Tibial artery (tissue), 4 donors: ENCODE measurements around the gene ITGA4.
"Not testable (repeated sequence)": the region's sequence is repeated elsewhere in the genome, so short reads cannot be mapped to it uniquely, and the experiment has no call there.

Source experiments
- DNase-seq, 2 donors: peaks; one replicate each; pipeline ENCODE4 v3.0.0-alpha.2; 2019
- H3K27ac ChIP-seq, 2 donors: fragments of 200-600 bp; sonication (generic) in 1 of 2; 1 replicate in 1 of 2; 2 replicates in 1 of 2; pipeline ENCODE4 v1.5.1; 2018 to 2019; ENCODE audit warnings: mild to moderate bottlenecking in 1 of 2
- H3K27me3 ChIP-seq, 2 donors: fragments of 200-600 bp; sonication (generic) in 1 of 2; one replicate each; pipeline versions ENCODE4 v1.5.1 to v1.6.0; 2016 to 2019
- H3K36me3 ChIP-seq, 3 donors: fragments of 200-600 bp; sonication (generic) in 2 of 3; one replicate each; pipeline ENCODE4 v1.5.1; 2016 to 2019; ENCODE audit warnings: mild to moderate bottlenecking in 2 of 3
- H3K4me1 ChIP-seq, 4 donors: fragments of 200-600 bp; sonication (generic) in 2 of 4; 1 replicate in 3 of 4; 2 replicates in 1 of 4; pipeline ENCODE4 v1.5.1; 2016 to 2019
- H3K4me3 ChIP-seq, 2 donors: fragments of 200-600 bp; sonication (generic) in 1 of 2; 1 replicate in 1 of 2; 2 replicates in 1 of 2; pipeline ENCODE4 v1.5.1; 2018 to 2019; ENCODE audit warnings: mild to moderate bottlenecking in 2 of 2
- H3K9me3 ChIP-seq, 3 donors: fragments of 200-600 bp; sonication (generic) in 1 of 3; one replicate each; pipeline ENCODE4 v1.5.1; 2016 to 2019
- intact Hi-C: fragments of 100-400 bp; cut with DNase I; formaldehyde crosslinking; loops from one replicate; pipeline ENCODE4 v1.15.0; 2023; ENCODE audit warnings: low total_unique reads
- TF ChIP-seq, protein P1 (sequence below), 2 experiments: fragments of 200-600 bp in 1 of 2; fragments of 450-650 bp in 1 of 2; IDR thresholded peaks; one replicate each; pipeline ENCODE4 v1.5.1; 2017 to 2019; ENCODE audit warnings: antibody characterized with exemption in 2 of 2, mild to moderate bottlenecking in 1 of 2, moderate library complexity in 1 of 2

ITGA4 gene

DNA sequence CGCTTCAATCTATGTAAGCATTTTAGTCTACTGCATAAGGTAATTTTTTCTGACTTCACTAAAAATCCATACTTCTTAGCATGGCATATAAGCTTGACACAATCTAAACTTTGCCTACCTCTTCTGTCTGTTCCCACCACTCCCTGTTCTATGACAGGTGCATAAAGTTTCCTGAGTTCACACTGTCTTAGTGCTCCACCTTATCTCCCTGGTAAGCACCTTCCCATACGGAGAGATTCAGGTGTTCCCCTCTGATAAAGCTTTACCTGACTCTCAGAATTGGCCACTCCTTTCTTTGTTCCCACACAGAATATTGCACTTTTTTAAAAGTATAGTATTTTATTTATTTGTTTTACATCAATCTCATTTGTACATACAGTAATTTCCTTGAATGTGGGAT is 16.8 kb upstream of the ITGA4 start:
- intact Hi-C loops = no loop called here
- H3K9me3 ChIP-seq = no peaks in the 10 kb centered on the region
- H3K4me1 ChIP-seq = no peaks in the 10 kb centered on the region
- DNase-seq = no peak
- TF ChIP-seq, protein P1, sequence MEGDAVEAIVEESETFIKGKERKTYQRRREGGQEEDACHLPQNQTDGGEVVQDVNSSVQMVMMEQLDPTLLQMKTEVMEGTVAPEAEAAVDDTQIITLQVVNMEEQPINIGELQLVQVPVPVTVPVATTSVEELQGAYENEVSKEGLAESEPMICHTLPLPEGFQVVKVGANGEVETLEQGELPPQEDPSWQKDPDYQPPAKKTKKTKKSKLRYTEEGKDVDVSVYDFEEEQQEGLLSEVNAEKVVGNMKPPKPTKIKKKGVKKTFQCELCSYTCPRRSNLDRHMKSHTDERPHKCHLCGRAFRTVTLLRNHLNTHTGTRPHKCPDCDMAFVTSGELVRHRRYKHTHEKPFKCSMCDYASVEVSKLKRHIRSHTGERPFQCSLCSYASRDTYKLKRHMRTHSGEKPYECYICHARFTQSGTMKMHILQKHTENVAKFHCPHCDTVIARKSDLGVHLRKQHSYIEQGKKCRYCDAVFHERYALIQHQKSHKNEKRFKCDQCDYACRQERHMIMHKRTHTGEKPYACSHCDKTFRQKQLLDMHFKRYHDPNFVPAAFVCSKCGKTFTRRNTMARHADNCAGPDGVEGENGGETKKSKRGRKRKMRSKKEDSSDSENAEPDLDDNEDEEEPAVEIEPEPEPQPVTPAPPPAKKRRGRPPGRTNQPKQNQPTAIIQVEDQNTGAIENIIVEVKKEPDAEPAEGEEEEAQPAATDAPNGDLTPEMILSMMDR (IDR thresholded peaks at IDR 0.05) = no peak
- no peak overlapping the region for H3K27ac ChIP-seq
- H3K4me3 ChIP-seq = no peak overlapping the region
- H3K36me3 ChIP-seq = no peaks in the 10 kb centered on the region
- H3K27me3 ChIP-seq = no peaks in the 10 kb centered on the region

DNA sequence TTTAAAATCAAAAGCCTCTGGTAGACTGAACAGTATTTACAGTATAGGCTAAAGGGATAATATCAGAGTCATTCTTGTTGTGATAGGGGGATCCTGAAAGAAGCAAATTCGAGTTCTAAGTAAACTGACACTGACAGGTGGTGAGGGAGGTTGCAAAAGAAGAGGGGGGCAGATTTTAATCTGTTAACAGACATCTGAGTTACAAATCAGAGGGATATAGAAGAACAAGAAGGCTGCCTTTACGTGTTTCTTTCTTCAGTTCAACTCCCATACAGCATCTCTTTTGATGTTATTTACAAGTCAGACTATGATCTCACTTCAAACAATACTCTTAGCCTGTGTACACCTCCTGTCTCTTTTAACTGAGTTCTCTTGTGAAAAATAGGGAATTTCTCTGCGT is 16.3 kb upstream of the ITGA4 start:
- intact Hi-C loops = no loop called here
- Histone ChIP-seq H3K4me3 (no peak overlapping the region), H3K4me1 (no peaks in the 10 kb centered on the region), H3K27ac (no peak overlapping the region), H3K27me3 (no peaks in the 10 kb centered on the region), H3K36me3 (no peaks in the 10 kb centered on the region), H3K9me3 (no peaks in the 10 kb centered on the region)
- no peak for DNase-seq
- TF ChIP-seq, protein P1 (IDR thresholded peaks at IDR 0.05) = no peak

DNA sequence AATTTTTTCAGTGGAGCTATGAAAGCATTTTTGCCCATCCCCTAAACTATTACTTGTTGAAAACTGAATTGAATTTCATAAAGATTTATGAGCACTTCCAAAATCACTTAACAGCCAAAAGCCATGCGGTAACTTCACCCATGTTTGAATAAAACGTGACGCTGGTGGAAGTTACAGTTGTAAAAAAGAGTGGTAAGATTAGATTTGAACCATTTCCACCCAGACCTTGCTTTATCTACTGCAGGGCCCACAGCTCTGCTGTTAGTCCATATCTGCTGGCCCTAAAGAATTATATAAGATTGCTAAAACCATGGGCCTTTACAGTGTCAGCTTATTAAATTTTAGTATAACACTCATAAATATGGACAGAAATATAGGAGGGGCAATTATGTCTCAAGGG is 15.5 kb upstream of the ITGA4 start:
- TF ChIP-seq, protein P1 (IDR thresholded peaks at IDR 0.05) = no peak
- no peak overlapping the region for H3K27ac ChIP-seq
- H3K4me3 ChIP-seq = no peak overlapping the region
- intact Hi-C loops = no loop called here
- H3K27me3 ChIP-seq = no peaks in the 10 kb centered on the region
- no peak for DNase-seq
- H3K4me1 ChIP-seq = no peaks in the 10 kb centered on the region
- H3K9me3 ChIP-seq = no peaks in the 10 kb centered on the region
- H3K36me3 ChIP-seq = no peaks in the 10 kb centered on the region

DNA sequence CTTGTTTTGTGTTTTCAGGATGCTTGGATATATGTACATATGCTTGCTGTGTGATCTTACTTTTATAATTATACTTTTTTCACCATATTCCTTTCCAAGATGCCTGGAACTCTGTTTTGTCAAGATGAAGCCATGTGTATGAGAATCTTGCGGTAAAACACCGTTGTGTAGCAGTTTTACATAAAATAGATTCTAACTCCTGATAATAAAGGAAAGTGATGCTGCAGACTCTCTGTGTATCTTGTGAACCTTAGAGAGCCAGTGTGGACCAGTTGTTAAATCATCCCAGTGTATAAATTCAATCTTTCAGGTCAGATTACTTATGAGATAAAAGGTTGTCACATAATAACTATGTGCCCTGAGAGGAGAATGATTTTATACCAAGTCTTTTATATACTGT is 12.5 kb upstream of the ITGA4 start:
- H3K27me3 ChIP-seq = no peaks in the 10 kb centered on the region

DNA sequence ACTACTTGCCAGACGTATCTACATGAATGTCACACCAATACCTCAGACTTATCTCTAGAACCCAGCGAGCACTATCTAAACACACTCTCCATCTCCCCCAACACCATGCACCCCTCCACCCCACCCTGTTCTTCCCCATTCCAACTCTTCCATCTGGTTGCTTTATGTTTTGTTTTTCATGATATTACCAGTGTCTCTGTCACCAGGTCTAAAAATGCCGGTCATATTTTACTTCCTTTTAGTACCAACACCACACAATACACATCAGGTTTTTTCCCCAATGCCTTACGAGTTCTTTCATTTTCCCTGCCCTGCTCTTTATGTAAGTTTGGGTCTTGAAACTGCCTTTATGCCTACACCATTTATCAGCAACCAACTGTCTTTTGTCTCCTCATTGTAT is 10.2 kb upstream of the ITGA4 start:
- H3K4me1 ChIP-seq = no peaks in the 10 kb centered on the region
- no peak overlapping the region for H3K27ac ChIP-seq
- no peaks in the 10 kb centered on the region for H3K9me3 ChIP-seq
- no peak overlapping the region for H3K4me3 ChIP-seq
- TF ChIP-seq, protein P1 (IDR thresholded peaks at IDR 0.05) = no peak
- no peaks in the 10 kb centered on the region for H3K36me3 ChIP-seq
- DNase-seq = no peak
- no peaks in the 10 kb centered on the region for H3K27me3 ChIP-seq
- intact Hi-C loops = no loop called here

More for the DNA sequence above, 12.5 kb upstream of the ITGA4 start:
- Histone ChIP-seq H3K9me3 (no peaks in the 10 kb centered on the region), H3K36me3 (no peaks in the 10 kb centered on the region), H3K4me3 (no peak overlapping the region), H3K4me1 (no peaks in the 10 kb centered on the region), H3K27ac (no peak overlapping the region)
- DNase-seq = no peak
- TF ChIP-seq, protein P1 (IDR thresholded peaks at IDR 0.05) = no peak
- intact Hi-C loops = no loop called here

DNA sequence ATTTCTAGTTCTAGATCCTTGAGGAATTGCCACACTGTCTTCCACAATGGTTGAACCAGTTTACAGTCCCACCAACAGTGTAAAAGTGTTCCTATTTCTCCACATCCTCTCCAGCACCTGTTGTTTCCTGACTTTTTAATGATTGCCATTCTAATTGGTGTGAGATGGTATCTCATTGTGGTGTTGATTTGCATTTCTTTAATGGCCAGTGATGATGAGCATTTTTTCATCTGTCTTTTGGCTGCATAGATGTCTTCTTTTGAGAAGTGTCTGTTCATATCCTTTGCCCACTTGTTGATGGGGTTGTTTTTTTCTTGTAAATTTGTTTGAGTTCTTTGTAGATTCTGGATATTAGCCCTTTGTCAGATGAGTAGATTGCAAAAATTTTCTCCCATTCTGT is 7.9 kb upstream of the ITGA4 start:
- H3K27ac ChIP-seq, H3K27me3 ChIP-seq, H3K36me3 ChIP-seq, H3K4me1 ChIP-seq, H3K9me3 ChIP-seq, DNase-seq, intact Hi-C loops, H3K4me3 ChIP-seq: not testable (repeated sequence)
